SU-DHL-6 (cell line): ENCODE data around the gene PRKCE.

Source experiments
- EZH2phosphoT487 ChIP-seq: fragments of 200-600 bp; sonication (generic), shearing (Covaris generic); conservative IDR thresholded peaks from 2 replicates; pipeline ENCODE4 v1.6.1; 2018; ENCODE audit warnings: mild to moderate bottlenecking, antibody characterized with exemption, low read length, moderate library complexity, mixed read lengths
- TF ChIP-seq, protein P1 (sequence below): fragments of 200-600 bp; sonication (generic); IDR thresholded peaks from one replicate; pipeline ENCODE4 v1.5.1; 2017; ENCODE audit warnings: antibody characterized with exemption, mild to moderate bottlenecking, low read length, moderate library complexity; ENCODE audit not compliant: insufficient read depth, poor library complexity, severe bottlenecking

- TF ChIP-seq, protein P1, sequence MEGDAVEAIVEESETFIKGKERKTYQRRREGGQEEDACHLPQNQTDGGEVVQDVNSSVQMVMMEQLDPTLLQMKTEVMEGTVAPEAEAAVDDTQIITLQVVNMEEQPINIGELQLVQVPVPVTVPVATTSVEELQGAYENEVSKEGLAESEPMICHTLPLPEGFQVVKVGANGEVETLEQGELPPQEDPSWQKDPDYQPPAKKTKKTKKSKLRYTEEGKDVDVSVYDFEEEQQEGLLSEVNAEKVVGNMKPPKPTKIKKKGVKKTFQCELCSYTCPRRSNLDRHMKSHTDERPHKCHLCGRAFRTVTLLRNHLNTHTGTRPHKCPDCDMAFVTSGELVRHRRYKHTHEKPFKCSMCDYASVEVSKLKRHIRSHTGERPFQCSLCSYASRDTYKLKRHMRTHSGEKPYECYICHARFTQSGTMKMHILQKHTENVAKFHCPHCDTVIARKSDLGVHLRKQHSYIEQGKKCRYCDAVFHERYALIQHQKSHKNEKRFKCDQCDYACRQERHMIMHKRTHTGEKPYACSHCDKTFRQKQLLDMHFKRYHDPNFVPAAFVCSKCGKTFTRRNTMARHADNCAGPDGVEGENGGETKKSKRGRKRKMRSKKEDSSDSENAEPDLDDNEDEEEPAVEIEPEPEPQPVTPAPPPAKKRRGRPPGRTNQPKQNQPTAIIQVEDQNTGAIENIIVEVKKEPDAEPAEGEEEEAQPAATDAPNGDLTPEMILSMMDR = no peak
- TF ChIP-seq EZH2phosphoT487 = no peak
Measured at GRCh38 chr2:46230115-46230571, 578.7 kb downstream of the PRKCE start.
